WTC11 (cell line): Measurements from ENCODE around the gene SMARCD3.

Source experiments
- AFF4 ChIP-seq: sonication (generic); formaldehyde crosslinking; IDR thresholded peaks from 2 replicates; pipeline ENCODE4 v1.8.1; 2023; ENCODE audit warnings: mild to moderate bottlenecking, missing genetic modification reagents, borderline replicate concordance
- CREB1 ChIP-seq: sonication (generic); formaldehyde crosslinking; IDR thresholded peaks from 2 replicates; pipeline ENCODE4 v1.8.0; 2023; ENCODE audit warnings: mild to moderate bottlenecking, missing genetic modification reagents
- CTCF ChIP-seq: fragments of 200-600 bp; IDR thresholded peaks from 2 replicates; pipeline ENCODE4 v1.8.0; 2022; ENCODE audit warnings: antibody characterized with exemption
- ETV6 ChIP-seq: sonication (generic); formaldehyde crosslinking; IDR thresholded peaks from 2 replicates; pipeline ENCODE4 v1.8.1; 2022; ENCODE audit warnings: mild to moderate bottlenecking, missing genetic modification reagents
- GTF2I ChIP-seq: fragments of 250-450 bp; sonication (Bioruptor Pico); conservative IDR thresholded peaks from 2 replicates; pipeline ENCODE4 v1.4.0; 2021; ENCODE audit warnings: mild to moderate bottlenecking
- JUN ChIP-seq: sonication (generic); formaldehyde crosslinking; IDR thresholded peaks from 2 replicates; pipeline ENCODE4 v1.8.0; 2023; ENCODE audit warnings: mild to moderate bottlenecking, missing genetic modification reagents
- MAX ChIP-seq: sonication (generic); formaldehyde crosslinking; IDR thresholded peaks from 2 replicates; pipeline ENCODE4 v1.8.0; 2022; ENCODE audit warnings: mild to moderate bottlenecking, missing genetic modification reagents
- NR1H2 ChIP-seq: sonication (generic); formaldehyde crosslinking; IDR thresholded peaks from 2 replicates; pipeline ENCODE4 v1.9.0; 2021; ENCODE audit warnings: mild to moderate bottlenecking, moderate library complexity, missing genetic modification reagents
- RELA ChIP-seq: sonication (generic); formaldehyde crosslinking; IDR thresholded peaks from 2 replicates; pipeline ENCODE4 v1.8.1; 2022; ENCODE audit warnings: missing genetic modification reagents, mild to moderate bottlenecking, borderline replicate concordance
- TCF7 ChIP-seq: sonication (generic); formaldehyde crosslinking; IDR thresholded peaks from 2 replicates; pipeline ENCODE4 v1.8.0; 2022; ENCODE audit warnings: mild to moderate bottlenecking, low read depth, missing genetic modification reagents, moderate library complexity
- USF2 ChIP-seq: sonication (generic); formaldehyde crosslinking; IDR thresholded peaks from 2 replicates; pipeline ENCODE4 v1.8.1; 2023; ENCODE audit warnings: mild to moderate bottlenecking, missing genetic modification reagents, moderate library complexity
- ZNF281 ChIP-seq: sonication (generic); formaldehyde crosslinking; IDR thresholded peaks from 2 replicates; pipeline ENCODE4 v1.8.0; 2023; ENCODE audit warnings: mild to moderate bottlenecking, missing genetic modification reagents
- ZNF423 ChIP-seq: fragments of 250-450 bp; sonication (Bioruptor Pico); IDR thresholded peaks from 2 replicates; pipeline ENCODE4 v2.1.2; 2022; ENCODE audit warnings: mild to moderate bottlenecking, moderate library complexity

GRCh38 chr7:151209588-151209987 is 38.9 kb downstream of the SMARCD3 start:
- TF ChIP-seq CREB1 (no peak), ZNF281 (CRISPR knock-in tag) (no peak), USF2 (CRISPR knock-in tag) (no peak), CTCF (no peak), JUN (no peak), NR1H2 (CRISPR knock-in tag) (no peak), TCF7 (CRISPR knock-in tag) (no peak), GTF2I (CRISPR knock-in tag) (no peak), MAX (CRISPR knock-in tag) (no peak), RELA (CRISPR knock-in tag) (no peak), AFF4 (CRISPR knock-in tag) (no peak), ETV6 (CRISPR knock-in tag) (no peak), ZNF423 (no peak)
